HEK293 (cell line): ENCODE results near the gene LRRC2.

Experiments
- PRDM1 ChIP-seq: fragments of 450-650 bp; formaldehyde crosslinking; IDR thresholded peaks from 2 replicates; pipeline ENCODE4; 2016; ENCODE audit warnings: missing biosample characterization, missing genetic modification characterization
- ZBTB44 ChIP-seq: fragments of 450-650 bp; IDR thresholded peaks from 2 replicates; pipeline ENCODE4 v1.5.1; 2018; ENCODE audit warnings: missing biosample characterization, mild to moderate bottlenecking, missing genetic modification characterization
- ZBTB48 ChIP-seq: fragments of 450-650 bp; formaldehyde crosslinking; IDR thresholded peaks from 2 replicates; pipeline ENCODE4 v1.5.1; 2016; ENCODE audit warnings: missing biosample characterization, missing genetic modification characterization
- ZBTB7A ChIP-seq: fragments of 450-650 bp; formaldehyde crosslinking; IDR thresholded peaks from 2 replicates; pipeline ENCODE4 v1.5.1; 2016; ENCODE audit warnings: low read depth, missing biosample characterization, missing genetic modification characterization
- ZFP69B ChIP-seq: fragments of 450-650 bp; formaldehyde crosslinking; IDR thresholded peaks from 2 replicates; pipeline ENCODE4 v1.5.1; 2016; ENCODE audit warnings: missing biosample characterization, missing genetic modification characterization
- ZNF184 ChIP-seq: fragments of 450-650 bp; IDR thresholded peaks from 2 replicates; pipeline ENCODE4 v1.5.1; 2018; ENCODE audit warnings: missing biosample characterization, mild to moderate bottlenecking, missing genetic modification characterization
- ZNF239 ChIP-seq: fragments of 450-650 bp; formaldehyde crosslinking; IDR thresholded peaks from 2 replicates; pipeline ENCODE4 v1.5.1; 2016; ENCODE audit warnings: missing biosample characterization, missing genetic modification characterization
- ZNF571 ChIP-seq: fragments of 450-650 bp; formaldehyde crosslinking; IDR thresholded peaks from 2 replicates; pipeline ENCODE4 v1.5.0; 2017; ENCODE audit warnings: missing biosample characterization, missing genetic modification characterization

DNA sequence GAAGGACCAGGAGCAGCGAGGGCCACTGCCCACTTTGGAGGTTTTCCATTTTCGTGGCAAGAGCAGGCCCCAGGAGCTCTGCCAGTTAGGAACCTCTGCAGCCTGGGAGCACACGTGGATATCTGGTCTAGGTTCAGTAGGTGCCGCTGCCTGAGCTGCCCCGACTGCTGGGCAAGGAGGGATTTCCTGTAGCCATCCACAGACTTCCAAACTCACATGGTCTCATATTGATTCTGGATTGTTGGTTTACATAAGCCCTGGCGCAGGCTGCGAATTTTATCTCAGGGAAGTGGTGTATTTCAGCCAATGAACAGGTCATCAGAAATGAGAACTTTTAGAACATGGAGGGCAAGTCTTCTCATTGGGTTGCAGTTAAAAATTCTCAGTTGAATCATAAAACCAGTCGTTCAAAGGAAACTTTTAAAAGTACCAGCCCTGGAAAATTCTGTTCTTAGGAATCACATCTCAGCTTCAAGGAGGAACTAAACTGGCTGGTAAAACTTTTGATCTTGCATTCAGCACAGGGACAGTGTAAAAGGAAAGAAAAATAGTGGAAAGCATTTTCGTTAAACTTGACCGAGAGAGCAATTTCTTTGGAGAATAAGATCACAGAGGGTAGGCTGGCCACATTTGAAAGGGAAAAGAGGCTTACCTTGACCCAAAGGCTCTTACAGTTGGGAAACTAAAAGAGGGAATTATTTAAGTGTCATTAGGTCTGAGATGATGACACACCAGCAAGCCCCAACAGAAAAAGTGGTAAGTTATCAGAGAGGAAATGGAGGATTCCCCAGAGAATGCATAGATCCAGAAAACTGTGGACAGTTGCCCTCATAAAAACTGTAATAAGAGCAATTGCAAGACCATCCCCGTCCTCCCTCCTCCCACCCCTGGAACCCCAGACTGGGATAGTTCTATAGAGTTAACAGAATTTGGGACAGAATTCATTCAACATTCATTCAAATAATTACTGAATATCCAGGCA, 74.7 kb downstream of the LRRC2 start:
- TF ChIP-seq ZNF571 (tag by site-specific recombination) (no peak), ZNF184 (tag by site-specific recombination) (no peak), ZBTB48 (tag by site-specific recombination) (no peak), ZBTB7A (tag by site-specific recombination) (no peak), ZFP69B (tag by site-specific recombination) (no peak), PRDM1 (tag by site-specific recombination) (no peak), ZNF239 (tag by site-specific recombination) (no peak), ZBTB44 (no peak)
